Measurements from ENCODE around the gene CDH20.
"Not testable (repeated sequence)": the region's sequence is repeated elsewhere in the genome, so short reads cannot be mapped to it uniquely, and the experiment has no call there.

The CDH20 gene

GRCh38 chr18:61336766-61337165 is 3.5 kb downstream of the CDH20 start:
- in situ Hi-C loops (cut with MboI; ENCODE audit: low pct_unique_long_range_greater_than_20kb, low sequenced_read_pairs), result no loop called here
- no peak for DNase-seq

GRCh38 chr18:61337527-61337926 is 4.3 kb downstream of the CDH20 start:
- in situ Hi-C loops (cut with MboI; ENCODE audit: low pct_unique_long_range_greater_than_20kb, low sequenced_read_pairs), result no loop called here

GRCh38 chr18:61340148-61340547 is 6.9 kb downstream of the CDH20 start:
- no peak for DNase-seq
- in situ Hi-C loops (cut with MboI; ENCODE audit: low pct_unique_long_range_greater_than_20kb, low sequenced_read_pairs), result no loop called here

More at GRCh38 chr18:61337527-61337926, 4.3 kb downstream of the CDH20 start:
- no peak for DNase-seq

GRCh38 chr18:61348230-61348629 is 15.0 kb downstream of the CDH20 start:
- DNase-seq, result no peak
- in situ Hi-C loops (cut with MboI; ENCODE audit: low pct_unique_long_range_greater_than_20kb, low sequenced_read_pairs), result no loop called here

- in situ Hi-C loops (cut with MboI; ENCODE audit: low pct_unique_long_range_greater_than_20kb, low sequenced_read_pairs), result no loop called here
- DNase-seq, result no peak
Observed at GRCh38 chr18:61350578-61350977, 17.3 kb downstream of the CDH20 start.

- no peak for DNase-seq
- in situ Hi-C loops (cut with MboI; ENCODE audit: low pct_unique_long_range_greater_than_20kb, low sequenced_read_pairs), result no loop called here
Observed at GRCh38 chr18:61352059-61352458, 18.8 kb downstream of the CDH20 start.

GRCh38 chr18:61352611-61353010 is 19.4 kb downstream of the CDH20 start:
- DNase-seq, result no peak
- in situ Hi-C loops (cut with MboI; ENCODE audit: low pct_unique_long_range_greater_than_20kb, low sequenced_read_pairs), result no loop called here

- in situ Hi-C loops (cut with MboI; ENCODE audit: low pct_unique_long_range_greater_than_20kb, low sequenced_read_pairs), result no loop called here
- DNase-seq, result peak; percentile 25
Observed at GRCh38 chr18:61360404-61361383, 27.5 kb downstream of the CDH20 start.

- in situ Hi-C loops (cut with MboI; ENCODE audit: low pct_unique_long_range_greater_than_20kb, low sequenced_read_pairs), result no loop called here
- no peak for DNase-seq
Observed at GRCh38 chr18:61362511-61362910, 29.3 kb downstream of the CDH20 start.

- in situ Hi-C loops (cut with MboI; ENCODE audit: low pct_unique_long_range_greater_than_20kb, low sequenced_read_pairs), result no loop called here
- no peak for DNase-seq
Observed at GRCh38 chr18:61364953-61365352, 31.7 kb downstream of the CDH20 start.

- no peak for DNase-seq
Observed at GRCh38 chr18:61368001-61368400, 34.8 kb downstream of the CDH20 start.

GRCh38 chr18:61369671-61370070 is 36.4 kb downstream of the CDH20 start:
- in situ Hi-C loops (cut with MboI; ENCODE audit: low pct_unique_long_range_greater_than_20kb, low sequenced_read_pairs); DNase-seq: not testable (repeated sequence)

More at GRCh38 chr18:61368001-61368400, 34.8 kb downstream of the CDH20 start:
- in situ Hi-C loops (cut with MboI; ENCODE audit: low pct_unique_long_range_greater_than_20kb, low sequenced_read_pairs), result no loop called here

- in situ Hi-C loops (cut with MboI; ENCODE audit: low pct_unique_long_range_greater_than_20kb, low sequenced_read_pairs), result no loop called here
- no peak for DNase-seq
Observed at GRCh38 chr18:61371111-61371510, 37.9 kb downstream of the CDH20 start.

GRCh38 chr18:61379827-61380226 is 46.6 kb downstream of the CDH20 start:
- in situ Hi-C loops (cut with MboI; ENCODE audit: low pct_unique_long_range_greater_than_20kb, low sequenced_read_pairs), result no loop called here
- no peak for DNase-seq

GRCh38 chr18:61388010-61388409 is 54.8 kb downstream of the CDH20 start:
- DNase-seq, result no peak
- in situ Hi-C loops (cut with MboI; ENCODE audit: low pct_unique_long_range_greater_than_20kb, low sequenced_read_pairs), result no loop called here

- no peak for DNase-seq
- in situ Hi-C loops (cut with MboI; ENCODE audit: low pct_unique_long_range_greater_than_20kb, low sequenced_read_pairs), result no loop called here
Observed at GRCh38 chr18:61394983-61395382, 61.8 kb downstream of the CDH20 start.

GRCh38 chr18:61397222-61397621 is 64.0 kb downstream of the CDH20 start:
- in situ Hi-C loops (cut with MboI; ENCODE audit: low pct_unique_long_range_greater_than_20kb, low sequenced_read_pairs), result no loop called here
- DNase-seq, result no peak

GRCh38 chr18:61398961-61399705 is 65.9 kb downstream of the CDH20 start:
- in situ Hi-C loops (cut with MboI; ENCODE audit: low pct_unique_long_range_greater_than_20kb, low sequenced_read_pairs), result no loop called here
- no peak for DNase-seq

GRCh38 chr18:61400016-61400635 is 66.9 kb downstream of the CDH20 start:
- in situ Hi-C loops (cut with MboI; ENCODE audit: low pct_unique_long_range_greater_than_20kb, low sequenced_read_pairs), result no loop called here
- DNase-seq, result no peak

GRCh38 chr18:61400716-61401115 is 67.5 kb downstream of the CDH20 start:
- in situ Hi-C loops (cut with MboI; ENCODE audit: low pct_unique_long_range_greater_than_20kb, low sequenced_read_pairs), result no loop called here
- peak; percentile 1 for DNase-seq
